DND-41 (cell line): ENCODE data around the gene IGSF1.

Experiments used
- EZH2 ChIP-seq: IDR thresholded peaks from 3 replicates; pipeline ENCODE4 v1.6.1; 2012; ENCODE audit warnings: borderline replicate concordance, low read depth, mild to moderate bottlenecking, moderate library complexity, low read length, inconsistent platforms; ENCODE audit not compliant: severe bottlenecking
- TF ChIP-seq, protein P1 (sequence below): IDR thresholded peaks from 2 replicates; pipeline ENCODE4 v1.5.1; 2012; ENCODE audit warnings: borderline replicate concordance, low read length, moderate library complexity, mild to moderate bottlenecking; ENCODE audit not compliant: poor library complexity, severe bottlenecking; ENCODE audit errors: extremely low read depth

DNA sequence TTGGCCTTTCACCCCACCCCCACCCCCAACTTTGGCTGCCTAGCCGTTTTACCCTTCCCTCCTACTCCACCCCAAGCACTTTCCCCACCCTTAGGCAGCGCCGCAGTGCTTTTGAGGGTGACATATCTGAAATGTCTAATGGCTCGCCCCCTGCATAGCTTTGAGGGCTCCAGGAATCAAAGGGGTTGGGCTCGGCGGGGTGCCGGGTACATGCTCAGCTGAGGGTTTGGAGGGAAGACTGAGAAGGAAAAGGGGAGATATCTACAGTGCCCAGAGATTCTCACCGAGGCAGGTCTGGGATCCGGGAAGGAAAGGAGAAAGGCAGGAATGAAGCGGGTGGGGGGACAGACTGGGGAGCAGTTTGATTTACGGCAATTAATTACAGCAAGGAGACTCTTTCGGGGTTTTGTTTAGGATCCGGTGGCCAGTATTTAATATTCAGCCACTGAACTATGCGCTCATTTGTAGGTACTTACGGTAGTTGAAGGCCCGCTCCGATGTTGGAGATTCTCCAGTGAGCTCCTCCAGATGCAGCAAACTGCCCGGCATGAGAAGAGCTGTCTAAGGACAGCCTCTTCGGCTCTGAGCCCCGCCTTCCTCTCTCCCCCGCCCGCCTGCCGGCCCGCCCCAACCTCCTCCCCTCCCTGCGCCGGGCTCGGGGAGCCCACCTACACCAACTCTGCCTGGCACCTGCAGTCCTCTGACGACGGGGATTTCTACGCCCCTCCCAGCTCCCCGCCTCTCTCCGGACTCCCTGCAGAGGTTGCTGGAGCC, at the start of gene IGSF1:
- TF ChIP-seq, protein P1, sequence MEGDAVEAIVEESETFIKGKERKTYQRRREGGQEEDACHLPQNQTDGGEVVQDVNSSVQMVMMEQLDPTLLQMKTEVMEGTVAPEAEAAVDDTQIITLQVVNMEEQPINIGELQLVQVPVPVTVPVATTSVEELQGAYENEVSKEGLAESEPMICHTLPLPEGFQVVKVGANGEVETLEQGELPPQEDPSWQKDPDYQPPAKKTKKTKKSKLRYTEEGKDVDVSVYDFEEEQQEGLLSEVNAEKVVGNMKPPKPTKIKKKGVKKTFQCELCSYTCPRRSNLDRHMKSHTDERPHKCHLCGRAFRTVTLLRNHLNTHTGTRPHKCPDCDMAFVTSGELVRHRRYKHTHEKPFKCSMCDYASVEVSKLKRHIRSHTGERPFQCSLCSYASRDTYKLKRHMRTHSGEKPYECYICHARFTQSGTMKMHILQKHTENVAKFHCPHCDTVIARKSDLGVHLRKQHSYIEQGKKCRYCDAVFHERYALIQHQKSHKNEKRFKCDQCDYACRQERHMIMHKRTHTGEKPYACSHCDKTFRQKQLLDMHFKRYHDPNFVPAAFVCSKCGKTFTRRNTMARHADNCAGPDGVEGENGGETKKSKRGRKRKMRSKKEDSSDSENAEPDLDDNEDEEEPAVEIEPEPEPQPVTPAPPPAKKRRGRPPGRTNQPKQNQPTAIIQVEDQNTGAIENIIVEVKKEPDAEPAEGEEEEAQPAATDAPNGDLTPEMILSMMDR, result no peak
- TF ChIP-seq EZH2, result no peak
